NCI-H1105 (cell line): Measurements from ENCODE around the gene CRY2.

Experiments
- DNase-seq: peaks from one replicate; lab custom pipeline; 2025; lab: John Stamatoyannopoulos, UW

CRY2 gene

GRCh38 chr11:45848654-45849081, 1.4 kb downstream of the CRY2 start:
- DNase-seq: no peak

GRCh38 chr11:45850446-45850845, 3.2 kb downstream of the CRY2 start:
- DNase-seq: no peak

DNA sequence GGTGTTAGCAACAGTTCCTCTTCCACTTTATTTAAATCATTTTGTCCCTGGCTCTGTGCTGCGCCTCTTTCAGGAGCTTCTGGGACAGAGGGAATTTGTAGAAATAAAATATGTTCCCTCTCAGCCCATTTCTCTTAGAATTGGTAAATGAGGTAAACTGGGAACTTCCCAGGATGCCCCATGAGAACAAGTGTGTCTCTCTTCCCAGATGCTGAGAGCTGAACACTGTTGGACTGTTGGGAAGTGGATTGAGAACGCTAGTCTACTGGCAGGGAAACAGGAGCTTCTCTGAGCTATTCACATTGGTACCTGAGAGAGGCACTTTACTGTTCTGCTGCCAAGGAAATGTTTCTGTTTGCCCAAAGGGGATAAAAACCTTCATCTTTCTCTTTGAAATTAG, 4.0 kb downstream of the CRY2 start:
- DNase-seq: no peak

DNA sequence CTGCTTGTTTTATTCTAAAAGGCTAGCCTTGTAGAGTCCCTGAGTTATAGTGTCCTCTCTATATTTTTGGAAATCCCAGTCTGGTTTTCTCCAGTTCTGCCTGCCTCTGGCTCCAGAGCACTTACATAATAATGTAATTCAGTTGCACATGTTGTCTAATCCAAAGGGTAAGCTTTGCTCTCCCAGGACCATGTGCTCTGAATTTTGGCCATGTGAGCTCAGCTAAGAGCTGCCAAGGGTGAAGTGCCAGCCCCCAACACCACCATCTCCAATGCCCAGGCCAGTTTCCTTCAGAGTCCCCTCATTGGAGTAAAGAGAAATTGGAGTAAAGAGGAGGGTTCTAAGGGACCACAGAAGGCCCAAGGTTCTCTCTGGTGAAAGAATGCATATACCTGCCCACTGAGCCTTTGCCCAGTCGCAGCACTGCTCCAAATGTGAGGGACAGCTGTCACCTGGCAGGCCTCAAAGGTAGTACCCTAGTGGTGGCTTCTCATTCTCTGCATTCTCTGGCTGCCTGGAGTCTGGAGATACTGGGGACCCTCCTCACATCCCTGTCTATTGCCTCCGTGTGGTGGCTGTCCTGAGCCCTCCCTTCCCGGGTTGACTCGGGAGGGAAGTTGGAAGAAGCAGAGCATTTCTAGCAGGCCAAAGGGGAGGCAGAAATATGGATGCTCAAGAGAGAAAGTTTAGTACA, 4.9 kb downstream of the CRY2 start:
- DNase-seq: no peak

DNA sequence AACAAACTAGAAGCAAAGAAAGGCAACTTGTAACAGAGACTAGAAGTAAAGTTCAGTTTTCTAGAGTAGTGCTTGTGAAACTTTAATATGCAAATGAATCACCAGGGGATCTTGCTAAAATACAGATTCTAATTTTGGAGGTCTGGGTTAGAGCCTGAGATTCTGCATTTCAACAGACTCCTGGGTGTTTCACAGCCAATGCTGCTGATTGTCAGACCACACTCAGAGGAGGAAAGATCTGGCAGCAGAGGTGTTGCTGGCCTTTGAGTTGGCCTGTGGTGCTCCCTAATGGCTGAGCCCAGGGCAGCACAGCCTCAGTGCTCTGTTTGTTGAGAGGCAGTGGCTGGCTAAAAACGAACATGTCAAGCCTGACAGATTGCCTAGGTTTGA, 5.4 kb downstream of the CRY2 start:
- no peak for DNase-seq

- no peak for DNase-seq
These were observed 6.3 kb downstream of the CRY2 start for GRCh38 chr11:45853332-45854219.

GRCh38 chr11:45855308-45855707, 8.0 kb downstream of the CRY2 start:
- DNase-seq: no peak

DNA sequence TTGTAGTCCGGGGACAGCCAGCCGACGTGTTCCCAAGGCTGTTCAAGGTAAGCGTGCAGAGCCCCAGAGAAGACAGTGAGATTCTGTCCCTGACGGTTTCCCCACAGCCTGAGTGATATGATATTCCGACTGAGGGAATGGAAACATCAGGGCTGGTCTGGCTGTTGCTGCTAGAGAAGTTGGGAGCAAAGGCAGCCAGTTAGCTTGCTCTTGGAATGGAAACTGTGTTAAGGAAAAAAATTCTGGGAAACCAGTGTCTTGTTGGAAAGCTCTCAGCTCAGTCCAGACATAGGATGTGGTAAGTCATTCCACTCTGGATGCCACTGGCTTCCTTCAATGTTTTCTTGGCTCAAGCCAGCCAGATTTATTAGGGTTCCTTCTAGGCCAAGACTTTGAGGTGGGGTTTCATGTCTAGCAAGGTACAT, 8.8 kb downstream of the CRY2 start:
- DNase-seq: no peak

GRCh38 chr11:45857961-45858474, 10.7 kb downstream of the CRY2 start:
- DNase-seq: no peak

DNA sequence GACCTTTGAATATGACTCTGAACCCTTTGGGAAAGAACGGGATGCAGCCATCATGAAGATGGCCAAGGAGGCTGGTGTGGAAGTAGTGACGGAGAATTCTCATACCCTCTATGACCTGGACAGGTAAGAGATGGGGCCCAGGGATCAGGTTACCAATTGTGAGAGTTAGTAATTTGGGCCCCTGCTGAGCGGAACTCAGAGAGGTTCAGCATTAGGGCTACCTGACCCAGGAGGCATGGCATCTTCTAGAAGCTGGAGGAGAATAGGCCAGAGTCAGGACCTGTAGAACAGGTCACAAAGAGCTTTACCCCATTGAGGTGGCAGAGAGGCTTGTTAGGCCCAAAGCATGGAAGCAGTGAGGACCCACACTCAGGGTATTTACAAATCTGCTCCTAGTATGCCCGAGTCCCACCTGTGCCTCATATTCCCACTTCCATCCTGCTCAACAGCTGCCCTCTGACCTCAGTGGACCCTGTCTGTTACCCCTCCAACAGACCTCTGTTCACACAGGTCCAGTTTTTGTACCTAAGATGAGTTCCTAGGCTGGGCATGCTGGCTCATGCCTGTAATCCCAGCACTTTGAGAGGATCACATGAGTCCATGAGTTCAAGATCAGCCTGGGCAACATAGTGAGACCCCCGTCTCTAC, 11.6 kb downstream of the CRY2 start:
- no peak for DNase-seq

- DNase-seq: peak; percentile 85
These were observed 12.4 kb downstream of the CRY2 start for GRCh38 chr11:45859661-45860140.

DNA sequence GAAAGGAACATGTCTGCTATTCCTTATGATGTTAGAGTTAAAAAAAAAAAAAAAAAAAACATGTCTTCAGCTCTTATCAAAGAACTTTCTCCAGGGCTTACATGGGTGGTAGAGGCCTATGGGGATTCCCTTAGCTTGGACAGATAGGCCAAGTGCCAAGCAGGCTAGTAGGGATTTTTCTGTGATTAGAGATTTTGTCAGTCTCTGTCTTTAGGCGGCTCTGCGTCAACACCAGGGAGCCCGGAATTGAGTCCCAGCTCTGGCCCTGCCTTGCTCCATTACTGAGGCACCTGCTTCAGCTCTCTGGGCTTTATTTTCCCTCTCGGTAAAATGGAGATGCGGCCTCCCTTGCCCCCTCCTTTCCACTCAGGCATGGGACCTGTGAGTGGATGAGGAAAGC, 13.1 kb downstream of the CRY2 start:
- no peak for DNase-seq

GRCh38 chr11:45860764-45861510, 13.7 kb downstream of the CRY2 start:
- DNase-seq: no peak

GRCh38 chr11:45864041-45864440, 16.8 kb downstream of the CRY2 start:
- DNase-seq: no peak

DNA sequence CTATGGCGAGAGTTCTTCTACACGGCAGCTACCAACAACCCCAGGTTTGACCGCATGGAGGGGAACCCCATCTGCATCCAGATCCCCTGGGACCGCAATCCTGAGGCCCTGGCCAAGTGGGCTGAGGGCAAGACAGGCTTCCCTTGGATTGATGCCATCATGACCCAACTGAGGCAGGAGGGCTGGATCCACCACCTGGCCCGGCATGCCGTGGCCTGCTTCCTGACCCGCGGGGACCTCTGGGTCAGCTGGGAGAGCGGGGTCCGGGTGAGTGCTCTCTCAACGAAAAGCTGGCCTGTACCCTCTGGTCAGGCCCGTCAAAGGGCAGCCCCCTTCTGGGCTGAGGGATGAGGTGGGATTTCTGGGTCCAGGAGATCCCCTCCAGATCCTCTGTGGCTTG, 22.3 kb downstream of the CRY2 start:
- DNase-seq: no peak

GRCh38 chr11:45870706-45871105, 23.4 kb downstream of the CRY2 start:
- no peak for DNase-seq

- no peak for DNase-seq
These were observed 24.4 kb downstream of the CRY2 start for GRCh38 chr11:45871638-45872037.

DNA sequence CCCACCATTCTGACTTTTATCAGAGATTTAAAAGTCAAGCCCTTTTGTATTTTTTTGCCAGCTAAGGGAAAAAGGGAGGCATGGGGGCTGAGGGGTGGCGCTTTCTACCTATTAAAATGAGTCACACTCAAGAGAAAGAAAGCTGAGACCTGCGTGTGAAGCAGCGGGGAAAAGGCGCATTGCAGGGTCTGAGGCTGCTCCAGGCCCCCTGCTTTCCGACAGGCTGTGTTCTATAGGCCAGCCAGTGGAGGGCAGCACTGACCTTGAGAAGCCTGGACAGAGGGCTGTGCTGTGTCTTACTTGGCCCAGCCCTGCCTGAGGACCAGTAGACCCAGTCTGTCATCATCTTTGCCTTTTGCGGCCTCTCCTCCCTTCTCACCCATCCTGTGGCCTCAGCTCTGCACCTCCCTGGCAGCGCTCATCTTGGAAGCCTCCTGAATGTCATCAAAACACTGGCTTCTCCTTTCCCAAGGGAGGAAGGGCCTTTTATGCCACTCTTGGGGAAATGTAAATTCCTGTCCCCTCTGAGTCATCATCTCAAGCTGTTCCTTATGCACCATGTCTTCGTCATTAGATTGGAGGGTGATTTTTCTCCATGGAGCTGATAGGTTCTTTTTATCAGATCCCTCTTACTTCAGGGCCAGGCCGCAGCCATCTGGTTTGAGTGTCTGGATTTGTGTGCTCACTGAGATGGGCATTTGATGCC, 25.5 kb downstream of the CRY2 start:
- peak; percentile 55 for DNase-seq

DNA sequence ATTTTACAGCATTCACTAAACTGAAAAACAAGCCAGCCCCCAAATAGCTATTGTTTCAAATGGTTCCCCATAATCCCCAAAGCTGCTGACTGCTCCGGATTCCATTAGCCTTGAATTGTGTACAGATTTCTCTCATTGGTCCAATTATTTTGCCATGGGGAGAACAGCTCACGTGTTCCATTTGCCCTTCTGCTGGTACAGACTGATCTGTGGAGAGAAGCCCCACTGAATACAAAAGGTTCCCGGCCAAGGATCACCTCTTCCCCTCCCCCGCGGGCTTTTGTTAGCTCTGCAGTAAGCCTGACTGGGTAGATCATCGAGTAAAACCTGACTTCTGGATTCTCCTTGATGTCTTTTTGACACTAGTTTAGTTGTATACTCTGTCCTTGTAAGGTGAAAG, 29.1 kb downstream of the CRY2 start:
- no peak for DNase-seq

- DNase-seq: no peak
These were observed 29.9 kb downstream of the CRY2 start for GRCh38 chr11:45877221-45877620.

DNA sequence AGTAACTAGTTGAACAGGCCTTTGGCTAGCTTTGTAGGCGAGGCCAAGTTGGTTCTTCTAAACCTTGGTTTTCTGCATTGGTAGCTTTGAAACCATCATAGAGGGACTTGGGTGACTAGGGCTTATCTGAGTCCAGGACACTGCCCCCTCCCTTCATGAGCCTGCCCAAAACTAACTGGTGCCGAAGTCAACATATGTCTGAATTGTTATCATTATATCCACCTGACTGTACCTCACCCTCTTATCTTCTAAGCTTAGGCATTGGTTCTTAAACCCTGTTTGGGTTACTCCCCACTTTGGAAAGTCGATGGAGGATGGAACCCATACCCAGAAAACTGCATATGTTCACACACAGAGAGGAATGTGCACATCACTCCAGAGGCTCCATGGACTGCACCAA, 30.6 kb downstream of the CRY2 start:
- no peak for DNase-seq
